Chondrocyte (in vitro differentiated cells): ENCODE results near the gene SCN4A. TPM values are rescaled to one million over a fixed set of nuclear protein-coding genes. Genes with fewer than 3 reads are reported as not detected.
A peak's percentile ranks its signal among the peaks of the same experiment; 100 is the strongest.

Experiments
- DNase-seq: peaks from one replicate; pipeline ENCODE4 v3.0.0; 2021; ENCODE audit warnings: mixed read lengths, low spot score
- H3K27ac Mint-ChIP-seq: one replicate; pipeline ENCODE4 v1.8.0; 2021; ENCODE audit warnings: mild to moderate bottlenecking, moderate library complexity, mixed read lengths; ENCODE audit not compliant: unreplicated experiment
- H3K27me3 Mint-ChIP-seq: 2 replicates; pipeline ENCODE4 v1.8.0; 2021; ENCODE audit warnings: low read depth, mixed read lengths
- H3K36me3 Mint-ChIP-seq: 2 replicates; pipeline ENCODE4 v1.8.0; 2021; ENCODE audit warnings: low read depth, mixed read lengths
- H3K4me1 Mint-ChIP-seq: 2 replicates; pipeline ENCODE4 v1.8.0; 2021; ENCODE audit warnings: low read depth, mild to moderate bottlenecking, mixed read lengths
- H3K4me3 Mint-ChIP-seq: one replicate; pipeline ENCODE4 v1.8.0; 2021; ENCODE audit warnings: mild to moderate bottlenecking, moderate library complexity, mixed read lengths; ENCODE audit not compliant: unreplicated experiment
- H3K9me3 Mint-ChIP-seq: 2 replicates; pipeline ENCODE4 v1.8.0; 2021; ENCODE audit warnings: low read depth, mixed read lengths
- total RNA-seq: library from RNA; stranded (reverse); gene quantifications from 3 replicates; pipeline ENCODE4 v1.2.1, GENCODE V29; 2021
- TF ChIP-seq, protein P1 (sequence below): fragments of 200-600 bp; sonication (generic); IDR thresholded peaks from 2 replicates; pipeline ENCODE4 v1.5.0; 2021; ENCODE audit warnings: antibody characterized with exemption, mild to moderate bottlenecking, moderate library complexity

SCN4A gene
- total RNA-seq, 1 donor from 2014 or later = not detected

- peaks cover 6% of the 10 kb centered on the region for H3K4me1 Mint-ChIP-seq
- H3K4me3 Mint-ChIP-seq = no peak overlapping the region
Observed at GRCh38 chr17:63996430-63997182, 23.9 kb upstream of the SCN4A start.

DNA sequence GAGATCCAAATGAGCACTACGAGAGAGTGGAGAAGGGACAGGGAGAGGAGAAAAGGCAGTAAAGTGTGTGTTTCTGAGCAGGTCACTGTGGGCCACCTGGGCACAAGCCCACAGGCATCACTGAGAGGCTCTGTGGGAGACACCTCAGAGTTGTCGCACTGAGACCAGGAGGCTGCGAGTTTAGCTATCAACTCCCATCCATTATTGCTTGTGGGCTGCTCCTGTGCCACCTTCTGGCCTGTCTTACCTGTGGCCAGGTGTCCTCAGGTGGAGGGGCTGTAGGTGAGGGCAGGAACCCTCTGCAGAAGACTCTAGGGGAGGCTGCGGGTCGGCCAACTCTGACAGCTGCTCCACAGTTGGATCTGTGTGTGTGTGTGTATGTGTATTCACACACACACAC is 22.9 kb upstream of the SCN4A start:
- peak; percentile 47 for DNase-seq
- Mint-ChIP-seq H3K4me1 (peaks cover 6% of the 10 kb centered on the region), H3K4me3 (no peak overlapping the region), H3K27me3 (peaks cover 37% of the 10 kb centered on the region), H3K9me3 (no peaks in the 10 kb centered on the region), H3K36me3 (no peaks in the 10 kb centered on the region), H3K27ac (no peak overlapping the region)
- TF ChIP-seq, protein P1, sequence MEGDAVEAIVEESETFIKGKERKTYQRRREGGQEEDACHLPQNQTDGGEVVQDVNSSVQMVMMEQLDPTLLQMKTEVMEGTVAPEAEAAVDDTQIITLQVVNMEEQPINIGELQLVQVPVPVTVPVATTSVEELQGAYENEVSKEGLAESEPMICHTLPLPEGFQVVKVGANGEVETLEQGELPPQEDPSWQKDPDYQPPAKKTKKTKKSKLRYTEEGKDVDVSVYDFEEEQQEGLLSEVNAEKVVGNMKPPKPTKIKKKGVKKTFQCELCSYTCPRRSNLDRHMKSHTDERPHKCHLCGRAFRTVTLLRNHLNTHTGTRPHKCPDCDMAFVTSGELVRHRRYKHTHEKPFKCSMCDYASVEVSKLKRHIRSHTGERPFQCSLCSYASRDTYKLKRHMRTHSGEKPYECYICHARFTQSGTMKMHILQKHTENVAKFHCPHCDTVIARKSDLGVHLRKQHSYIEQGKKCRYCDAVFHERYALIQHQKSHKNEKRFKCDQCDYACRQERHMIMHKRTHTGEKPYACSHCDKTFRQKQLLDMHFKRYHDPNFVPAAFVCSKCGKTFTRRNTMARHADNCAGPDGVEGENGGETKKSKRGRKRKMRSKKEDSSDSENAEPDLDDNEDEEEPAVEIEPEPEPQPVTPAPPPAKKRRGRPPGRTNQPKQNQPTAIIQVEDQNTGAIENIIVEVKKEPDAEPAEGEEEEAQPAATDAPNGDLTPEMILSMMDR = no peak

More at GRCh38 chr17:63996430-63997182, 23.9 kb upstream of the SCN4A start:
- no peak overlapping the region for H3K27ac Mint-ChIP-seq
- no peaks in the 10 kb centered on the region for H3K36me3 Mint-ChIP-seq
- DNase-seq = peak; percentile 44
- H3K27me3 Mint-ChIP-seq = peaks cover 34% of the 10 kb centered on the region
- TF ChIP-seq, protein P1 = no peak
- H3K9me3 Mint-ChIP-seq = no peaks in the 10 kb centered on the region

GRCh38 chr17:63993368-63993985 is 20.8 kb upstream of the SCN4A start:
- peaks cover 20% of the 10 kb centered on the region for H3K4me1 Mint-ChIP-seq
- H3K27ac Mint-ChIP-seq = no peak overlapping the region
- H3K27me3 Mint-ChIP-seq = peaks cover 45% of the 10 kb centered on the region
- H3K9me3 Mint-ChIP-seq = no peaks in the 10 kb centered on the region
- TF ChIP-seq, protein P1 = no peak
- no peak overlapping the region for H3K4me3 Mint-ChIP-seq
- DNase-seq = peak; percentile 44
- H3K36me3 Mint-ChIP-seq = no peaks in the 10 kb centered on the region

DNA sequence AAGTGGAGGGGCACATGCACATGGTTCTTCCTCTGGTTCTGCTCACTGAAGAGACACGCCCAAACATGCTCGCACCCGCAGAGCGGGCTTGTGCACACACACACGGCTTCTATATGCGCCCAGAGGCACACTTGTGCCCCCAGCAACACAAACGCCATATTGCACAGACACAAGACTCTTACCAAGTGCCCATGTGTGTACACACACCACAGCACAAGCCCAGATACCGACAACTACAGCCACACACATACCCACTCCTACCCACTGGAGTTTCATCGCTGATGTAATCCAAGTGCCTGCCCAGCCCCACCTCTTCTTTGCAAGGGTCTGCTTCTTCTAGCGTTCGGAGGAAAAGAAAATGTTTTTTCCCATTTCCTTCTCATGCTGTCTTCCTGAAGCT is 18.9 kb upstream of the SCN4A start:
- no peaks in the 10 kb centered on the region for H3K36me3 Mint-ChIP-seq
- H3K4me1 Mint-ChIP-seq = peaks cover 14% of the 10 kb centered on the region
- TF ChIP-seq, protein P1 = no peak
- no peak overlapping the region for H3K4me3 Mint-ChIP-seq
- peaks cover 39% of the 10 kb centered on the region for H3K27me3 Mint-ChIP-seq
- no peak overlapping the region for H3K27ac Mint-ChIP-seq
- DNase-seq = peak; percentile 33
- H3K9me3 Mint-ChIP-seq = no peaks in the 10 kb centered on the region

- Mint-ChIP-seq H3K4me1 (peaks cover 23% of the 10 kb centered on the region), H3K9me3 (no peaks in the 10 kb centered on the region), H3K27me3 (peaks cover 28% of the 10 kb centered on the region), H3K36me3 (no peaks in the 10 kb centered on the region), H3K27ac (no peak overlapping the region), H3K4me3 (no peak overlapping the region)
- TF ChIP-seq, protein P1 = no peak
- peak; percentile 52 for DNase-seq
Observed at GRCh38 chr17:63989622-63990345, 17.1 kb upstream of the SCN4A start.
